Endothelial cell of umbilical vein (primary cell): Measurements from ENCODE around the gene ATG10.

Source experiments
- EZH2 ChIP-seq: IDR thresholded peaks from 2 replicates; pipeline ENCODE4 v1.6.1; 2012; ENCODE audit warnings: borderline replicate concordance, low read depth, mild to moderate bottlenecking, moderate library complexity, low read length, inconsistent platforms; ENCODE audit not compliant: severe bottlenecking
- GATA2 ChIP-seq: IDR thresholded peaks from 2 replicates; pipeline ENCODE4 v1.7.0; 2011; ENCODE audit warnings: low read depth, mild to moderate bottlenecking, moderate library complexity, mixed read lengths, low read length; ENCODE audit not compliant: insufficient read length, insufficient read depth
- POLR2A ChIP-seq: IDR thresholded peaks from 2 replicates; pipeline ENCODE4 v1.6.1; 2012; ENCODE audit warnings: low read depth, mild to moderate bottlenecking, control low read depth, low read length
- TF ChIP-seq, protein P1 (sequence below): IDR thresholded peaks from 2 replicates; pipeline ENCODE4 v1.6.1; 2011; ENCODE audit not compliant: insufficient read depth, insufficient read length
- TF ChIP-seq, protein P2 (sequence below), 2 donors: IDR thresholded peaks; 1 replicate in 1 of 2; 2 replicates in 1 of 2; pipeline ENCODE4 v1.5.1; 2011; ENCODE audit warnings: low read length in 2 of 2, mild to moderate bottlenecking in 2 of 2, moderate library complexity in 2 of 2, control low read depth in 1 of 2, inconsistent platforms in 1 of 2, low read depth in 1 of 2; ENCODE audit not compliant: insufficient read depth in 1 of 2; ENCODE audit errors: extremely low read depth in 1 of 2

DNA sequence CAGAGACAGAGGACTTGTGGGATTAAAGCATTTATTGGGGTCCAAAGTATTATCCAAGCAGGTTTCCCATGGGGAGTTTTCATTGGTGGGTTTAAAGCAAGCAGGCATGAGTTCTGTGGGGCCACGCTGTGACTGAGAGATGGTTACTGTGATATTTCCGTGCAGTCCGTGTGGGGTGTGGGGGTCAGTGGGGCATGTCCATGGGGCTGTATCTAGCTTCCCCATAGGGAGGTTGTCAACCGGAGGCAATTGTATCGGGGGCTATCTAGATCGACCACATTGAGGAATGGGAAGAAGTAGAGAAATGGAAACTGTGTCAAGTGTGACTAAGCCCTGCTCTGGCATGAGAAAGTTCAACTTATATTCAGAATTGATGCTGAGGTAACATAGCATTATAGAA is 313.4 kb downstream of the ATG10 start:
- TF ChIP-seq, protein P1, sequence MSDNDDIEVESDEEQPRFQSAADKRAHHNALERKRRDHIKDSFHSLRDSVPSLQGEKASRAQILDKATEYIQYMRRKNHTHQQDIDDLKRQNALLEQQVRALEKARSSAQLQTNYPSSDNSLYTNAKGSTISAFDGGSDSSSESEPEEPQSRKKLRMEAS: no peak
- TF ChIP-seq, protein P2, sequence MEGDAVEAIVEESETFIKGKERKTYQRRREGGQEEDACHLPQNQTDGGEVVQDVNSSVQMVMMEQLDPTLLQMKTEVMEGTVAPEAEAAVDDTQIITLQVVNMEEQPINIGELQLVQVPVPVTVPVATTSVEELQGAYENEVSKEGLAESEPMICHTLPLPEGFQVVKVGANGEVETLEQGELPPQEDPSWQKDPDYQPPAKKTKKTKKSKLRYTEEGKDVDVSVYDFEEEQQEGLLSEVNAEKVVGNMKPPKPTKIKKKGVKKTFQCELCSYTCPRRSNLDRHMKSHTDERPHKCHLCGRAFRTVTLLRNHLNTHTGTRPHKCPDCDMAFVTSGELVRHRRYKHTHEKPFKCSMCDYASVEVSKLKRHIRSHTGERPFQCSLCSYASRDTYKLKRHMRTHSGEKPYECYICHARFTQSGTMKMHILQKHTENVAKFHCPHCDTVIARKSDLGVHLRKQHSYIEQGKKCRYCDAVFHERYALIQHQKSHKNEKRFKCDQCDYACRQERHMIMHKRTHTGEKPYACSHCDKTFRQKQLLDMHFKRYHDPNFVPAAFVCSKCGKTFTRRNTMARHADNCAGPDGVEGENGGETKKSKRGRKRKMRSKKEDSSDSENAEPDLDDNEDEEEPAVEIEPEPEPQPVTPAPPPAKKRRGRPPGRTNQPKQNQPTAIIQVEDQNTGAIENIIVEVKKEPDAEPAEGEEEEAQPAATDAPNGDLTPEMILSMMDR (IDR thresholded peaks at IDR 0.05; ENCODE audit: extremely low read depth in 1 of 2, insufficient read depth in 1 of 2, low read depth in 1 of 2, low read length in 2 of 2): no peak
- TF ChIP-seq POLR2A: no peak
- no peak for TF ChIP-seq EZH2
- no peak for TF ChIP-seq GATA2
